Gastrocnemius medialis (tissue), 4 donors: ENCODE measurements around the gene CTAG1B.
"Not testable (repeated sequence)": the region's sequence is repeated elsewhere in the genome, so short reads cannot be mapped to it uniquely, and the experiment has no call there.

Experiments
- CTCF ChIP-seq, 5 experiments: fragments of 450-650 bp in 3 of 5; fragments of 200-600 bp in 2 of 5; sonication (generic) in 2 of 5; IDR thresholded peaks in 4 of 5; conservative IDR thresholded peaks in 1 of 5; 1 replicate in 4 of 5; 2 replicates in 1 of 5; pipeline ENCODE4 v1.5.1; 2016 to 2019; ENCODE audit warnings: antibody characterized with exemption in 5 of 5, mild to moderate bottlenecking in 3 of 5, moderate library complexity in 3 of 5
- POLR2A ChIP-seq, 2 donors: fragments of 450-650 bp; IDR thresholded peaks; one replicate each; pipeline ENCODE4 v1.6.1; 2017; ENCODE audit warnings: antibody characterized with exemption in 2 of 2, mild to moderate bottlenecking in 2 of 2, moderate library complexity in 2 of 2

GRCh38 chrX:154607976-154608375 lies 11.1 kb downstream of the CTAG1B start:
- not testable (repeated sequence) for TF ChIP-seq CTCF (IDR thresholded peaks at IDR 0.05 in 4 of 5, conservative IDR thresholded peaks at IDR 0.05 in 1 of 5); POLR2A (IDR thresholded peaks at IDR 0.05)
